Measurements from ENCODE around the gene CMYA5.

CMYA5 gene

GRCh38 chr5:79846198-79846521 lies 156.5 kb downstream of the CMYA5 start:
- no peak for DNase-seq
- TF ChIP-seq GATA1 (IDR thresholded peaks at IDR 0.05; ENCODE audit: low read depth, low read length) (no peak), POLR2A (IDR thresholded peaks at IDR 0.05; ENCODE audit: low read length) (no peak)

GRCh38 chr5:79847561-79847960 lies 157.9 kb downstream of the CMYA5 start:
- no peak for DNase-seq
- no peak for TF ChIP-seq POLR2A (IDR thresholded peaks at IDR 0.05; ENCODE audit: low read length)
- no peak for TF ChIP-seq GATA1 (IDR thresholded peaks at IDR 0.05; ENCODE audit: low read depth, low read length)

- DNase-seq: no peak
- no peak for TF ChIP-seq POLR2A (IDR thresholded peaks at IDR 0.05; ENCODE audit: low read length)
- TF ChIP-seq GATA1 (IDR thresholded peaks at IDR 0.05; ENCODE audit: low read depth, low read length): no peak
Observed at GRCh38 chr5:79849061-79849460, 159.4 kb downstream of the CMYA5 start.

All from erythroblast (primary cell).